ENCODE results near the gene CLEC4M. TPM values are rescaled to one million over a fixed set of nuclear protein-coding genes. Genes with fewer than 3 reads are reported as not detected.
"Not testable (repeated sequence)": the region's sequence is repeated elsewhere in the genome, so short reads cannot be mapped to it uniquely, and the experiment has no call there.

Gene CLEC4M
- total and polyA plus RNA-seq, 2 donors from 2014 or later: 0.54 TPM; not detected in 1

DNA sequence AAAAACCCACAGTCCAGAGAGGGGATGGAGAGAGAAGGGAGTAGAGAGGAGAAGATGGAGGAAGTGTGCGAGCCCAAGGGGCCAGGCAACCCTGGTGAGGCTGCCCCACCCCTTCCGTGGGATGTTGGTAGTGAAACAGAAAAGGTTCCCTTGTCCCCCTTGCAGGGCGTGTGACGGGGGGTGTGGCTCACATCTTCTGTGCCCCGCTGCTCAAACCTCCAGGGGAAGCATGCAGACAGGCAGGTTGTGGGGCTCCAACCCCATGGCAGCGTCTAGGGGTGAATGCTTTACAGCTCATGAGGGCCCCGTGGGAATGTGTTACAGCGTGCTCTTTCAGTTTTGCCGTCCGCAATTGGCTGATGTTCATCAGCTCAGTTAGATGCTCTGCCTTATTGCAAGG lies 52.3 kb downstream of the CLEC4M start:
- no peak overlapping the region for H3K9ac ChIP-seq (ENCODE audit: low read length in 3 of 3)
- H3K27me3 ChIP-seq (ENCODE audit: control insufficient read depth, insufficient read depth, low read length): no peaks in the 10 kb centered on the region
- no peaks in the 10 kb centered on the region for H3K4me1 ChIP-seq (ENCODE audit: control insufficient read depth in 2 of 3, insufficient read depth in 2 of 3, low read depth in 1 of 3, low read length in 3 of 3)
- H3K4me3 ChIP-seq (ENCODE audit: low read length in 3 of 3): no peak overlapping the region
- FAIRE-seq: no peak
- H3K9me3 ChIP-seq (ENCODE audit: control insufficient read depth in 2 of 3, insufficient read depth in 1 of 3, low read length in 3 of 3): peaks cover 0 to 8% (median 4%) of the 10 kb centered on the region in 3 donors
- TF ChIP-seq, protein P1, sequence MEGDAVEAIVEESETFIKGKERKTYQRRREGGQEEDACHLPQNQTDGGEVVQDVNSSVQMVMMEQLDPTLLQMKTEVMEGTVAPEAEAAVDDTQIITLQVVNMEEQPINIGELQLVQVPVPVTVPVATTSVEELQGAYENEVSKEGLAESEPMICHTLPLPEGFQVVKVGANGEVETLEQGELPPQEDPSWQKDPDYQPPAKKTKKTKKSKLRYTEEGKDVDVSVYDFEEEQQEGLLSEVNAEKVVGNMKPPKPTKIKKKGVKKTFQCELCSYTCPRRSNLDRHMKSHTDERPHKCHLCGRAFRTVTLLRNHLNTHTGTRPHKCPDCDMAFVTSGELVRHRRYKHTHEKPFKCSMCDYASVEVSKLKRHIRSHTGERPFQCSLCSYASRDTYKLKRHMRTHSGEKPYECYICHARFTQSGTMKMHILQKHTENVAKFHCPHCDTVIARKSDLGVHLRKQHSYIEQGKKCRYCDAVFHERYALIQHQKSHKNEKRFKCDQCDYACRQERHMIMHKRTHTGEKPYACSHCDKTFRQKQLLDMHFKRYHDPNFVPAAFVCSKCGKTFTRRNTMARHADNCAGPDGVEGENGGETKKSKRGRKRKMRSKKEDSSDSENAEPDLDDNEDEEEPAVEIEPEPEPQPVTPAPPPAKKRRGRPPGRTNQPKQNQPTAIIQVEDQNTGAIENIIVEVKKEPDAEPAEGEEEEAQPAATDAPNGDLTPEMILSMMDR (IDR thresholded peaks at IDR 0.05; ENCODE audit: borderline replicate concordance, extremely low read depth, insufficient read depth): no peak
- H3K36me3 ChIP-seq (ENCODE audit: control insufficient read depth in 2 of 3, insufficient read depth in 3 of 3, low read length in 3 of 3): no peaks in the 10 kb centered on the region
- intact Hi-C loops (cut with DNase I): no loop called here
- H3K27ac ChIP-seq (ENCODE audit: low read depth in 2 of 2, low read length in 2 of 2): no peak overlapping the region
- DNase-seq: no peak

DNA sequence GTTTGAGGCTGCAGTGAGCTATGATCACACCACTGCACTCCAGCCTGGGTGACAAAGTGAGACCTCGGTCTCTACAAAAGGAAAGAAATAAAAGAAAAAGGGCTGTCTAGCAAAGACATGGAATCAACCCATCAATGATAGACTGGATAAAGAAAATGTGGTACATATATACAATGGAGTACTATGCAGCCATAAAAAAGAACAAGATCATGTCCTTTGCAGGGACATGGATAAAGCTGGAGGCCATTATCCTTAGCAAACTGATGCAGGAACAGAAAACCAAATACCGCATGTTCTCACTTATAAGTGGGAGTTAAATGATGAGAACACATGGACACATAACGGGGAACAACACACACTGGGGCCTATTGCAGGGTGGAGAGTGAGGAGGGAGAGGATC lies 53.0 kb downstream of the CLEC4M start:
- H3K36me3 ChIP-seq (ENCODE audit: control insufficient read depth in 2 of 3, insufficient read depth in 3 of 3, low read length in 3 of 3); DNase-seq: not testable (repeated sequence)

DNA sequence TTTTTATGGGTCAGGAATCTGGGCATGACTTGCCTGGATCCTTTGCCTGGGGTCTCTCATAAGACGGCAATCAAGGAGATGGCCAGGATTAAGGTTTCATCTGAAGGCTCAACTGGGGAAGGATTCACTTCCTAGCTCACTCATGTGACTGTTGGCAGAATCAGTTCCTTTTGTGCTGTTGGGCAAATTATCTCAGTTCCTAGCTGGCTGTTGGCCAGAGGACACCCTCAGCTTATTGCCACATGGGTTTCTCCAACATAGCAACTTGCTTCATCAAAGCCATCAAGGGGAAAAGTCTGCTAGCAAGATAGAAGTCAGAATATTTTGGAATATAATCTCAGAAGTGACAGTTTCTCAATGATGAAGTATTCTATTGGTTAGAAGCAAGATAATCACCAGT lies 54.8 kb downstream of the CLEC4M start:
- TF ChIP-seq, protein P1 (IDR thresholded peaks at IDR 0.05; ENCODE audit: borderline replicate concordance, extremely low read depth, insufficient read depth): no peak
- Histone ChIP-seq H3K27me3 (ENCODE audit: control insufficient read depth, insufficient read depth, low read length) (no peaks in the 10 kb centered on the region), H3K4me3 (ENCODE audit: low read length in 3 of 3) (no peak overlapping the region), H3K36me3 (ENCODE audit: control insufficient read depth in 2 of 3, insufficient read depth in 3 of 3, low read length in 3 of 3) (no peaks in the 10 kb centered on the region), H3K9ac (ENCODE audit: low read length in 3 of 3) (no peak overlapping the region), H3K27ac (ENCODE audit: low read depth in 2 of 2, low read length in 2 of 2) (no peak overlapping the region), H3K9me3 (ENCODE audit: control insufficient read depth in 2 of 3, insufficient read depth in 1 of 3, low read length in 3 of 3) (peaks cover 0 to 5% (median 3%) of the 10 kb centered on the region in 3 donors), H3K4me1 (ENCODE audit: control insufficient read depth in 2 of 3, insufficient read depth in 2 of 3, low read depth in 1 of 3, low read length in 3 of 3) (no peaks in the 10 kb centered on the region)
- no peak for DNase-seq
- intact Hi-C loops (cut with DNase I): no loop called here
- FAIRE-seq: no peak

More for the DNA sequence above, 53.0 kb downstream of the CLEC4M start:
- H3K4me1 ChIP-seq (ENCODE audit: control insufficient read depth in 2 of 3, insufficient read depth in 2 of 3, low read depth in 1 of 3, low read length in 3 of 3); FAIRE-seq; H3K9me3 ChIP-seq (ENCODE audit: control insufficient read depth in 2 of 3, insufficient read depth in 1 of 3, low read length in 3 of 3); intact Hi-C loops (cut with DNase I); H3K9ac ChIP-seq (ENCODE audit: low read length in 3 of 3); H3K4me3 ChIP-seq (ENCODE audit: low read length in 3 of 3); H3K27me3 ChIP-seq (ENCODE audit: control insufficient read depth, insufficient read depth, low read length); H3K27ac ChIP-seq (ENCODE audit: low read depth in 2 of 2, low read length in 2 of 2): not testable (repeated sequence)

DNA sequence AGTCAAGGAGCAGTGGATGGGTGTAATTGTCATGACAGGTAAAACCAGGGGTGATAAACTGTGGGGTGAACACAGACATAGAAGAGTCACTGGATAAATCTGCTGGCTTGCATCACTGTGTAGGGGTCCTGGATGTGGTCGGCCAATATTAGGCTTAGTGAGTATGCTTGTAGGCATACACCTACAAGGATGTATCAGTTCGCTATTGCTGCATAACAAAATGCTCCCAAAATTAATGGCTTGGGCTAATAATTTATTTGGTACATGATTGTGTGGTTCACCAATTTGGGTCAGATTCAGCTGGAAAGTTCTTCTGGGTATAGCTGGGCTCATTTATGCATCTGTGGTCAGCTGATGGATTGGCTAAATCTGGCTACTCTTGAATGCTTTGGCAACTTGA lies 55.8 kb downstream of the CLEC4M start:
- TF ChIP-seq, protein P1 (IDR thresholded peaks at IDR 0.05; ENCODE audit: borderline replicate concordance, extremely low read depth, insufficient read depth): no peak
- Histone ChIP-seq H3K36me3 (ENCODE audit: control insufficient read depth in 2 of 3, insufficient read depth in 3 of 3, low read length in 3 of 3) (no peaks in the 10 kb centered on the region), H3K4me3 (ENCODE audit: low read length in 3 of 3) (no peak overlapping the region), H3K27me3 (ENCODE audit: control insufficient read depth, insufficient read depth, low read length) (no peaks in the 10 kb centered on the region), H3K4me1 (ENCODE audit: control insufficient read depth in 2 of 3, insufficient read depth in 2 of 3, low read depth in 1 of 3, low read length in 3 of 3) (no peaks in the 10 kb centered on the region), H3K9me3 (ENCODE audit: control insufficient read depth in 2 of 3, insufficient read depth in 1 of 3, low read length in 3 of 3) (peaks cover 0 to 5% (median 3%) of the 10 kb centered on the region in 3 donors), H3K9ac (ENCODE audit: low read length in 3 of 3) (no peak overlapping the region), H3K27ac (ENCODE audit: low read depth in 2 of 2, low read length in 2 of 2) (no peak overlapping the region)
- FAIRE-seq: no peak
- intact Hi-C loops (cut with DNase I): no loop called here
- no peak for DNase-seq

Other genes starting within 250 kb of the CLEC4M start
- gene ZNF358, start 247.1 kb upstream of the CLEC4M start, total RNA-seq: 39.1 TPM
- gene ZNF358, start 247.1 kb upstream of the CLEC4M start, polyA plus RNA-seq (ENCODE audit: insufficient read depth, low read depth, low replicate concordance): 79.1 TPM
- gene MCOLN1, start 240.6 kb upstream of the CLEC4M start, total RNA-seq: 24.0 TPM
- gene MCOLN1, start 240.6 kb upstream of the CLEC4M start, polyA plus RNA-seq (ENCODE audit: insufficient read depth, low read depth, low replicate concordance): 25.7 TPM
- 101 TPM for gene PNPLA6, start 227.5 kb upstream of the CLEC4M start, total RNA-seq
- gene PNPLA6, start 227.5 kb upstream of the CLEC4M start, polyA plus RNA-seq (ENCODE audit: insufficient read depth, low read depth, low replicate concordance): 80.9 TPM
- gene CAMSAP3, start 167.4 kb upstream of the CLEC4M start, total RNA-seq: 18.5 TPM
- gene CAMSAP3, start 167.4 kb upstream of the CLEC4M start, polyA plus RNA-seq (ENCODE audit: insufficient read depth, low read depth, low replicate concordance): 19.3 TPM
- 44.4 TPM for gene XAB2, start 133.7 kb upstream of the CLEC4M start, total RNA-seq
- 34.2 TPM for gene XAB2, start 133.7 kb upstream of the CLEC4M start, polyA plus RNA-seq (ENCODE audit: insufficient read depth, low read depth, low replicate concordance)
- 112 TPM for gene PET100, start 133.4 kb upstream of the CLEC4M start, total RNA-seq
- 181 TPM for gene PET100, start 133.4 kb upstream of the CLEC4M start, polyA plus RNA-seq (ENCODE audit: insufficient read depth, low read depth, low replicate concordance)
- gene PCP2, start 129.5 kb upstream of the CLEC4M start, total RNA-seq: 6.1 TPM
- gene PCP2, start 129.5 kb upstream of the CLEC4M start, polyA plus RNA-seq (ENCODE audit: insufficient read depth, low read depth, low replicate concordance): 8.9 TPM
- 136 TPM for gene STXBP2, start 126.1 kb upstream of the CLEC4M start, total RNA-seq
- 74.8 TPM for gene STXBP2, start 126.1 kb upstream of the CLEC4M start, polyA plus RNA-seq (ENCODE audit: insufficient read depth, low read depth, low replicate concordance)
- 1.1 TPM for gene RETN, start 94.2 kb upstream of the CLEC4M start, total RNA-seq
- not detected for gene RETN, start 94.2 kb upstream of the CLEC4M start, polyA plus RNA-seq (ENCODE audit: insufficient read depth, low read depth, low replicate concordance)
- 0.38 TPM for gene MCEMP1, start 86.2 kb upstream of the CLEC4M start, total RNA-seq
- gene MCEMP1, start 86.2 kb upstream of the CLEC4M start, polyA plus RNA-seq (ENCODE audit: insufficient read depth, low read depth, low replicate concordance): 0.28 TPM
- gene TRAPPC5, start 82.4 kb upstream of the CLEC4M start, total RNA-seq: 82.6 TPM
- gene TRAPPC5, start 82.4 kb upstream of the CLEC4M start, polyA plus RNA-seq (ENCODE audit: insufficient read depth, low read depth, low replicate concordance): 222 TPM
- 1.0 TPM for gene FCER2, start 61.1 kb upstream of the CLEC4M start, total RNA-seq
- gene FCER2, start 61.1 kb upstream of the CLEC4M start, polyA plus RNA-seq (ENCODE audit: insufficient read depth, low read depth, low replicate concordance): not detected
- 0.72 TPM for gene CLEC4G, start 31.1 kb upstream of the CLEC4M start, total RNA-seq
- gene CLEC4G, start 31.1 kb upstream of the CLEC4M start, polyA plus RNA-seq (ENCODE audit: insufficient read depth, low read depth, low replicate concordance): 1.1 TPM
- 11.7 TPM for gene CD209, start 15.7 kb upstream of the CLEC4M start, total RNA-seq
- gene CD209, start 15.7 kb upstream of the CLEC4M start, polyA plus RNA-seq (ENCODE audit: insufficient read depth, low read depth, low replicate concordance): 1.2 TPM
- gene EVI5L, start 67.0 kb downstream of the CLEC4M start, total RNA-seq: 15.9 TPM
- gene EVI5L, start 67.0 kb downstream of the CLEC4M start, polyA plus RNA-seq (ENCODE audit: insufficient read depth, low read depth, low replicate concordance): 14.5 TPM
- 4.2 TPM for gene PRR36, start 111.1 kb downstream of the CLEC4M start, total RNA-seq
- gene PRR36, start 111.1 kb downstream of the CLEC4M start, polyA plus RNA-seq (ENCODE audit: insufficient read depth, low read depth, low replicate concordance): 1.1 TPM
- gene LRRC8E, start 125.3 kb downstream of the CLEC4M start, total RNA-seq: 9.1 TPM
- 2.2 TPM for gene LRRC8E, start 125.3 kb downstream of the CLEC4M start, polyA plus RNA-seq (ENCODE audit: insufficient read depth, low read depth, low replicate concordance)
- 37.0 TPM for gene MAP2K7, start 140.6 kb downstream of the CLEC4M start, total RNA-seq
- 16.7 TPM for gene MAP2K7, start 140.6 kb downstream of the CLEC4M start, polyA plus RNA-seq (ENCODE audit: insufficient read depth, low read depth, low replicate concordance)
- gene TGFBR3L, start 151.6 kb downstream of the CLEC4M start, total RNA-seq: 0.44 TPM
- 1.5 TPM for gene TGFBR3L, start 151.6 kb downstream of the CLEC4M start, polyA plus RNA-seq (ENCODE audit: insufficient read depth, low read depth, low replicate concordance)
- 18.4 TPM for gene SNAPC2, start 157.1 kb downstream of the CLEC4M start, total RNA-seq
- gene SNAPC2, start 157.1 kb downstream of the CLEC4M start, polyA plus RNA-seq (ENCODE audit: insufficient read depth, low read depth, low replicate concordance): 24.3 TPM
- 25.9 TPM for gene CTXN1, start 162.9 kb downstream of the CLEC4M start, total RNA-seq
- 8.9 TPM for gene CTXN1, start 162.9 kb downstream of the CLEC4M start, polyA plus RNA-seq (ENCODE audit: insufficient read depth, low read depth, low replicate concordance)
- 57.8 TPM for gene TIMM44, start 180.4 kb downstream of the CLEC4M start, total RNA-seq
- gene TIMM44, start 180.4 kb downstream of the CLEC4M start, polyA plus RNA-seq (ENCODE audit: insufficient read depth, low read depth, low replicate concordance): 46.7 TPM
- gene ELAVL1, start 242.4 kb downstream of the CLEC4M start, total RNA-seq: 64.7 TPM
- 34.6 TPM for gene ELAVL1, start 242.4 kb downstream of the CLEC4M start, polyA plus RNA-seq (ENCODE audit: insufficient read depth, low read depth, low replicate concordance)

Data from kidney (tissue), 14 donors.